ENCODE data around the gene SUMO3.

SUMO3 gene

DNA sequence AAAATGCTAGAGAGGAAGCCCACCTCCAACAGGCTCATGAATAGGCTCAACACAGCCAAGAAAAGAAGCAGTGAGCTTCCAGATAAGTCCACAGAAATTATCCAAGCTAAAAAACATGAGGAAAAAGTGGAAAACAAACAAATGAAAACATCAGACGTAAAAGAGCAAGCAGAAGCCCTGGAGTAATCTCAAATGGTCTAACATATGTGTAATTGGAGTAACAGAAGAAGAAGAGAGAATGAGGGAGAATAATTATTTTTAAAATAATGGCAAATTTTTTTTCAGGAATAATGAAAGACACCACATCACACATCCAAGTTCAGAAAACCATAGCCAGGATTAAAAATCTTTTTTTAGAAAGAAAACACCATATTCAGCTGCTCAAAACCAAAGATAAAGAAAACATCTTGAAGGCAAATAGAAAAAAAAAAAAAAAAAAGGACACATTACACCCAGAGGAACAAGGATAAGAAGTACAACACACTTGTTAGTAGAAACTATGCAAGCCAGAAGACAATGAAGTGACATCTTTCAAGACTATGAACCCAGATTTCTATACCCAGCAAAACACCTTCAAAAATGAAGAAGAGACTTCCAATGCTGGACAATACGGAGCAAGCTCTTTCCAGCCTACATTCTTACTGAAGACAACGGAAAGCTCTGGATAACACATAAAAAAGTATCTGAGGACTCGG lies 10.6 kb upstream of the SUMO3 start:
- no peaks in the 10 kb centered on the region for H3K4me1 ChIP-seq (ENCODE audit: insufficient read depth, low read length)
- no peak overlapping the region for H3K9ac ChIP-seq (ENCODE audit: low read depth, low read length)
- H3K9me3 ChIP-seq (ENCODE audit: control insufficient read depth, insufficient read depth, low read length), result peaks cover 17% of the 10 kb centered on the region
- no peaks in the 10 kb centered on the region for H3K36me3 ChIP-seq (ENCODE audit: insufficient read depth, low read length)

DNA sequence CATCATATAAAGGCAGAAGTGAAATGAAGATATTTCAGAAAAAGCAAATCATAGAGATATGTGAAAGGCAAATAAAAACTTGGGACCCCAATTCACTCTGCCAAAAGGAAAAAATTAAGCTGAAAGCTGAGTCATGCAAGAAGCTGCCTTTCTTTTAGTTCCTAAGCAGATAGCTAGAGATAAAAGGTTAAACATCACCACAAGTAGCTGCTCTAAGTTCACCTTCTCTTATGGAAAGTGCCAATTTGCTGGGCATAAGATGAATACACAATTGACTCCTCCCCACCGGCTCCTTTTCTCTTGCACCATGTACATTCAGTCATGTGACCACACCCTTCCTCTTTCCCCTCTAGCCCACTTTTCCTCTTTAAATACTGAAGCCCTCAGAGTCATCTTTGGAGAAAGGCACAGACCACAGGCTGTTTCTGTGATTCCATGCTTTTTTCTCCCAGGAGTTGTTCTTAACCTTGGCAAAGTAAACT lies 5.4 kb upstream of the SUMO3 start:
- Histone ChIP-seq H3K9ac (ENCODE audit: low read depth, low read length) (no peak overlapping the region), H3K4me1 (ENCODE audit: insufficient read depth, low read length) (no peaks in the 10 kb centered on the region), H3K9me3 (ENCODE audit: control insufficient read depth, insufficient read depth, low read length) (peaks cover 28% of the 10 kb centered on the region), H3K36me3 (ENCODE audit: insufficient read depth, low read length) (no peaks in the 10 kb centered on the region)

DNA sequence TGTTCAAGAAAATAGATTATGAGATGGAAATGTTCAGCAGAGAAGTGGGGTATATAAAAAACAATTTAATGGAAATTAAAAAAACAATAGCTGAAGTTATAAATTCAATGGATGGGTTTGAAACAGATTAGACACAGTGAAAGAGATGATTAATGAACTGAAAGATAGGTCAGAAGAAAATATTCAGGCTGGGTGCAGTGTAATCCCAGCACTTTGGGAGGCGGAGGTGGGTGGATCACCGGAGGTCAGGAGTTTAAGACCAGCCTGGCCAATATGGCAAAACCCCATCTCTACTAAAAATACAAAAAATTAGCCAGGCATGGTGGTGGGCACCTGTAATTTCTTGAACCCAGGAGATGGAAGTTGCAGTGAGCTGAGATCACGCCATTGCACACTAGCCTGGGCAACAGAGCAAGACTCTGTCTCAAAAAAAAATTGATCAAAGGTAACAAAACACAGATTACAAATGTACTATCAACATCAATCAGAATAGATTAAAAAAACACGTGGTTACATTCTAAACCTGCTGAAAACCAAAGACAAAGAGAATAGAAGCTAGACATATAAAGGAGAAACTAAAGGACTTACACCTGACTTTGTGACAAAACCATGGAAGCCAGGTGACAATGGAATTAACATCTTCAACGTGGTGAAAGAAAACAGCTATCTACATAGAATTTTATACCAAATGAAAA lies 4.8 kb upstream of the SUMO3 start:
- H3K9me3 ChIP-seq (ENCODE audit: control insufficient read depth, insufficient read depth, low read length), result peaks cover 26% of the 10 kb centered on the region
- no peaks in the 10 kb centered on the region for H3K36me3 ChIP-seq (ENCODE audit: insufficient read depth, low read length)
- no peak overlapping the region for H3K9ac ChIP-seq (ENCODE audit: low read depth, low read length)
- H3K4me1 ChIP-seq (ENCODE audit: insufficient read depth, low read length), result no peaks in the 10 kb centered on the region

DNA sequence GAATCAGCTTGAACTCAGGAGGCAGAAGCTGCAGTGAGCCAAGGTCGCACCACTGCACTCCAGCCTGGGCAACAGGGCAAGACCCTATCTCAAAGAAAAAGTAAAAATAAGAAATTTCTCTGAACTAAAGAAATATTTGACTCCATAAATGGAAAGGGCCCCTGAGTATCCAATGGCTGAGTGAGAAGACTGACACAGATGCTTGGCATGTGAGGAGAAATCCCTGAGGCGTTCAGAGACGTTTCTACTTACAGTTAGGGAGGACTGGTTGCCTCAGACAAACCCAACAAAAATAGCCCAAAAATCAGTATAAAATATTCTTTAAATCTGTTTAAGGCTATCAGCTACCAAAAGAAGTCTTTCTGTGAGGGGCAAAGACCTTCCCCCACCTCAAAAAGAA lies 3.0 kb upstream of the SUMO3 start:
- Histone ChIP-seq H3K36me3 (ENCODE audit: insufficient read depth, low read length) (no peaks in the 10 kb centered on the region), H3K9me3 (ENCODE audit: control insufficient read depth, insufficient read depth, low read length) (peaks cover 19% of the 10 kb centered on the region), H3K9ac (ENCODE audit: low read depth, low read length) (no peak overlapping the region), H3K4me1 (ENCODE audit: insufficient read depth, low read length) (no peaks in the 10 kb centered on the region)

DNA sequence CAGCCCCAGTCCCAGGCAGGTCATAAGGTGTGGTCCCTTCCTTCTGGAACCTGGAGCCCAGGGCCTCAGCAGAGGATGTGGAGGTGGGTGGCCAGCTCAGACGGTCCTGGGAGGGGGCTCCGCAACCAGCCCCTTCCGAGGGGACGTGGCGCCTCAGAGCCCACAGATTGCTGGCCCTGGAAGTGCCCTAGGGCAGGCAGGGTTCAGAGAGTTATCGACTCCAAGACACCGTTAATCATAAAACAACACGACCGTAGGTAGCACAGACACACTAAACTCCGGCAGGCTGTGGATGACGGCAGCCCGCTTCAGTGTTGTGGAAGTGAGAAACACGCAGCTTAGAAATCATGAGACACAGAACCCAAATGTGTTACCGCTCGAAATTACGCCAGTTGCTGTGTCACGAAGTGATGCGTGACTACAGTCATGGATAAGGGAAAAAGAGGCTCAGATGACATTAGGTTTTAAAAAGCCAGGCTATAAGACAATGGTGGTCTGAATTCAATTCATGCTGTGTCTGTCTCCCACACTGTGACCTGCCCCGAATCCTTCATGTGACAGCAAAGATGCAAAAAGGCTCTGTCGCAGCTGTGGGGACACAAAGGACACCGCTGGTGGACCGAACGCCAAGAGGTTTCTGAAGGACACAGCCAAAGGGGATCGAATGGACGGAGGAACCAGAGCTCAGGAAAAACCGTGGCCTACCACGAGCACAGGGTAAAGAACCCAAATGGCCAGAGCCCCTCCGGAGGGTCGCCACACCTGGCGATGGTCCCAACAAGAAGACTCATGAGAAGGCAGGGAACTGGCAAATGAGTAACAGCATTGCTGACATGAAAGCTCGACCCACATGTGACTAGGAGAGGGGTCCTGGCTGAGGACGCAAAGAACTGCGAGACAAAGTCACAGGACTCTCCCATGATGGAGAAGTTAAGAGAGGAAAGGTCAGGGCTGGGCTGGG lies 1.7 kb upstream of the SUMO3 start:
- H3K36me3 ChIP-seq (ENCODE audit: insufficient read depth, low read length), result no peaks in the 10 kb centered on the region
- no peak overlapping the region for H3K9ac ChIP-seq (ENCODE audit: low read depth, low read length)
- H3K9me3 ChIP-seq (ENCODE audit: control insufficient read depth, insufficient read depth, low read length), result peaks cover 19% of the 10 kb centered on the region
- H3K4me1 ChIP-seq (ENCODE audit: insufficient read depth, low read length), result peaks cover 4% of the 10 kb centered on the region; the same call in 1 of the 2 replicates

DNA sequence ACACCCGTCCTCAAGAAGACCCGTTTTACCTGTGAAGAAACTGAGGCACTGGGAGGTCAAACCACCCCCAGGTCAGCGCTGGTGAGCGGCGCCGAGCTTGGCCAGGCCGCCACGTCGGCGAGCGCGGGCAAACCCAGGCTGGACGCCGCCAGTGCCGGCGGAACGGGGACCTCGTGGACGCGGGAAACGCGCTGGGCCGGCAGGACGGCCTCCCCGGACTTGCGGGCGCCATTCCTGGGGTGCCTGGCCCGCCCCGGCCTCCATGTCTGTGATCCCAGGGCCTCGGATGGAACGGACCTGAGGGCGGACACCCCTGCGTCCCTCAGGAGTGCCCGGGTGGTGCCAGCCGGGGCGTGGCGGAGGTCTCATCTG lies 764 bp upstream of the SUMO3 start:
- Histone ChIP-seq H3K36me3 (ENCODE audit: insufficient read depth, low read length) (no peaks in the 10 kb centered on the region), H3K9ac (ENCODE audit: low read depth, low read length) (peak overlapping the region; percentile 91), H3K9me3 (ENCODE audit: control insufficient read depth, insufficient read depth, low read length) (peaks cover 19% of the 10 kb centered on the region), H3K4me1 (ENCODE audit: insufficient read depth, low read length) (peaks cover 7% of the 10 kb centered on the region; the same call in 1 of the 2 replicates)

DNA sequence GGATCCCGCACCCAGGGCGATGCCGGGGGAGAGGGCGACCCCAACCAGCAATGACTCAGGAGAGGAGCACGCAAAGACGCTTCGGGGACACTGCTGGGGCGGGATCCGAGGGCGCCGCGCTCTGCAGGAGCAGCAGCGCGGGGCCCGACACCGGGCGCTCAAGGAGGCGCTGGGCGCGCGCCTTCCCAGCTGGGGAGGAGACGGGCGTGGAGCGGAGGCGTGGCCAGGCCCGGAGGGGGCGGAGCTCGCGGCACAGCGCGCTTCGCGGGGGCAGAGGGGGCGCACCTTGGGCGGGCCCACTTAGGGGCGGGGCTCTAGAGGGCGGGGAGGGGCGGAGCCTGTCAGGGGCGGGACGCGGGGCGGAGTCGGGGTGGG lies 369 bp downstream of the SUMO3 start:
- Histone ChIP-seq H3K9me3 (ENCODE audit: control insufficient read depth, insufficient read depth, low read length) (peaks cover 12% of the 10 kb centered on the region), H3K4me1 (ENCODE audit: insufficient read depth, low read length) (peaks cover 7% of the 10 kb centered on the region; the same call in 1 of the 2 replicates), H3K9ac (ENCODE audit: low read depth, low read length) (peak overlapping the region; percentile 91), H3K36me3 (ENCODE audit: insufficient read depth, low read length) (no peaks in the 10 kb centered on the region)

DNA sequence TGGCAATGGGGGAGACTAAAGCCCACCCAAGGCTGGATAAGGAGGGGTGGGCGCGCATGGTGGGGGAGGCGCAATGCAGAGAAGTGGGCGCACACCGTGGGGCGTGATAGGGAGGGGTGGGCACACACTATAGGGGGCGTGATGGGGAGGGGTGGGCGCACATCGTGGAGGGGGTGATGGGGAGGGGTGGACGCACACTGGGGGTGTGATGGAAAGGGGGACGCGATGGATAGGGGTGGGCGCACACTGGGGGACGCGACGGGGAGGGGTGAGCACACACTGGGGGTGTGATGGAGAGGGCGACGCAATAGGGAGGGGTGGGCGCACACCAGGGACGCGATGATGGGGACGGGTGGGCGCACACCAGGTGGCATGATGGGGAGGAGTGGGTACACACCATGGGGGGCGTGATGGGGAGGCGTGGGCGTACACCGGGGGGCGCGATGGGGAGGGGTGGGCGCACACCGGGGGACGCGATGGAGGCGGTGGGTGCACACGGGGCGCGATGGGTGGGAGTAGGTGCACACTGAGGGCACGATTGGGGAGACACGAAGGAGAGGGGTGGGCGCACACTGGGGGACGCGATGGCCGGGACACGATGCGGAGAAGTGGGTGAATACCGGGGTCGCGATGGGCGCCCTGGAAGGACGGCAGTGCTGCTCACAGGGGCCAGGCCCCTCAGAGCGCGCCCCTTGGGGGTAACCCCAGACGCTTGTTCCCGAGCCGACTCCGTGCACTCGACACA lies 929 bp downstream of the SUMO3 start:
- Histone ChIP-seq H3K9me3 (ENCODE audit: control insufficient read depth, insufficient read depth, low read length) (peaks cover 12% of the 10 kb centered on the region), H3K9ac (ENCODE audit: low read depth, low read length) (peak overlapping the region; percentile 91), H3K36me3 (ENCODE audit: insufficient read depth, low read length) (no peaks in the 10 kb centered on the region), H3K4me1 (ENCODE audit: insufficient read depth, low read length) (peaks cover 7% of the 10 kb centered on the region; the same call in 1 of the 2 replicates)

DNA sequence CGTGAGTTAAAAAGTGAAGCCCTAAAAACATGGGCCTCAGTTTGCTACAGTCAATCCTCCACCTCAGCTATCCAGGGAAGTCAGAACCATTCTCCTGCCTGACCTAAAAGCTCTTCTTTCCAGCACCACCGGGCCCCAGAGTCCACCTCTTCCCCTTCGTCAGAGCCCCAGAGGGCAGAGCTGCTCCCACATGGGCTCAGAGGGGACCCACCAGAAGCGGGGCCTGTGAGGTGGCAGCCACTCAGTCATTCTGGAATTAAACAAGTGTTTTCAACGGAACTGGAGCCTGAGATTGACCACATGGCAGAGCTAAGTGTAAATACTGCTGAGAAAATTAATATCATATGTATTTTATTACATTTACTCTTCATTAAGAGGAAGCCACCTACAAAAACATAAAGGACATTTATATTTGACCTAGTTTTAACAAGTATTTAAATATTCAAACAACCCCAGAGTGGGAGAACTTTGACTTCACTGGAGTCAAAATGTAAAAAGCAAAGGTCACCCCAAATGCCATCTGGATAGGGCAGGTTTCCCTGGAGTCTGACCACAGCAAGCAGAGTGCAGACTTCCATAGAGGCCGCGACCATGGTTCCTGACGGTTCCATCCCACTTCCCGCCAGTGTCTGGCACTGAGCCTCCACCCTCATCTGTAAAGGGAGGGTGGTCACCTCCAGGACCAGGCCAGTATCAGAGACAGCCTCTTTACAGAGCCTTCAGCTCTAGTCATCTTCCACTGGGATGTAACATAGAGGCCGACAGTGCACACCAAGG lies 1.8 kb downstream of the SUMO3 start:
- no peak overlapping the region for H3K9ac ChIP-seq (ENCODE audit: low read depth, low read length)
- H3K36me3 ChIP-seq (ENCODE audit: insufficient read depth, low read length), result no peaks in the 10 kb centered on the region
- H3K9me3 ChIP-seq (ENCODE audit: control insufficient read depth, insufficient read depth, low read length), result peaks cover 12% of the 10 kb centered on the region
- peaks cover 7% of the 10 kb centered on the region; the same call in 1 of the 2 replicates for H3K4me1 ChIP-seq (ENCODE audit: insufficient read depth, low read length)

DNA sequence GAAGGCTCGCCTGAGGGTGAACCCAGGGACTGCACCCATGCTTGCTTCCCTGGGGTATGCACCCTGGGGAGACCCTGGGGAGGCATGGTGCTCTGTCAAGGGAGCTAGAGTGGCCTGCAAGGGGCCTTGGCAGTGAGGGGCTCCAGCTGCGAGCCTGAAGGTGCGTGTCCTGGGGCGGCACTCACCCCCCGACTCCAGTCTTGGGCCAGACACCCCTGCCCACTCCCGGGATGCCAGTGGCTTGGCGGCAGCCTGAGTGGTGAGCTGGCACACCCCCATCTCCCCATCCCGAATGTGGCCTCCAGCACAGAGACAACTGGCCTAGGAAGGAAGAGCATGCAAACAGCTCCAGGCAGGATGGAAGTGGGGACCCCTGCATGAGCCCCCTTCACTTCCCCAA lies 2.6 kb downstream of the SUMO3 start:
- Histone ChIP-seq H3K4me1 (ENCODE audit: insufficient read depth, low read length) (peaks cover 7% of the 10 kb centered on the region; the same call in 1 of the 2 replicates), H3K36me3 (ENCODE audit: insufficient read depth, low read length) (no peaks in the 10 kb centered on the region), H3K9ac (ENCODE audit: low read depth, low read length) (no peak overlapping the region), H3K9me3 (ENCODE audit: control insufficient read depth, insufficient read depth, low read length) (peaks cover 12% of the 10 kb centered on the region)

DNA sequence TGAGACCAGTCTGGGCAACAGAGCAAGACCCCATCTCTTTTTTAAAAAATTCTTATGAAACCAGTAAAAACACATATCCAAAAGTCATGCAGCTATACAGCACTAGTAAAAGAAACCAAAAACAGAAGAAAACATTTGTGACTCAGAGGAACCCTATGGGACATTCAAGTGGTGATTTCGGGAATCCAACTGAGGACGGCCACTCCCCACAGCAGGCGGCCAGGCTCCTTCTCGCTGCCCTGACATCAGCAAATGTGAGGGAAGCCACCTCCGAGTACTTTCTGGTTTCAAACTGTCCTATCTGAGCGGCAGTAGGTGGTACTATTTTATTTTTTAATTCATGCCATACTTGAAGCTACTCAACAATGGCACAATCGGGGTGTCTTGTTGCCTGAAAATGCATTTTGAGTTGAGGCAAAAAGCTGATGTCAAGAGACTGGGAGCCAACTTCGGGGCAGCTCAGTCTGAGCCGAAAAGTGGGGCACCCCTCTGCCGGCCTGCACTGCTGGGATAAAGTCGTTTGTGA lies 3.3 kb downstream of the SUMO3 start:
- Histone ChIP-seq H3K36me3 (ENCODE audit: insufficient read depth, low read length) (no peaks in the 10 kb centered on the region), H3K4me1 (ENCODE audit: insufficient read depth, low read length) (peaks cover 7% of the 10 kb centered on the region; the same call in 1 of the 2 replicates), H3K9me3 (ENCODE audit: control insufficient read depth, insufficient read depth, low read length) (peaks cover 6% of the 10 kb centered on the region; the same call in 1 of the 2 replicates), H3K9ac (ENCODE audit: low read depth, low read length) (no peak overlapping the region)

DNA sequence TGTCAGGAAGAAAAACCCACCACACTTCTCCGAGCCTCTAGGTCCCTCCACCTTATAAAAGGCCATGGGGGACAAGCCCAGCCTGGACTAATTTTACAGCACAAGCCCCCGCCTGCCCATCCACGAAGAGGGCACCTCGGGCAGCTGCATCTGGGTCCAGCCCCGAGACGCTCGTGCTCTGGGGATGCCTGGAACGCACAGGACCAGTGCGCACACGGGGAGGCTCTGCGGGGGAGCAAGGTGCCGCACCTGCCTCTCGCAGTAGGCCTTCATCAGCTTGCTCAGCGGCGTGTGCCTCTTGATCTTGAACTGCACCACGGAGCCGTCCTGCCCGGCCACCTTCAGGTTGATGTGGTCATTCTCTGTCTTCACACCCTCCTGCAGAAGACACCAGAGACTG lies 4.1 kb downstream of the SUMO3 start:
- no peaks in the 10 kb centered on the region for H3K9me3 ChIP-seq (ENCODE audit: control insufficient read depth, insufficient read depth, low read length)
- peaks cover 7% of the 10 kb centered on the region; the same call in 1 of the 2 replicates for H3K4me1 ChIP-seq (ENCODE audit: insufficient read depth, low read length)
- no peaks in the 10 kb centered on the region for H3K36me3 ChIP-seq (ENCODE audit: insufficient read depth, low read length)
- no peak overlapping the region for H3K9ac ChIP-seq (ENCODE audit: low read depth, low read length)

DNA sequence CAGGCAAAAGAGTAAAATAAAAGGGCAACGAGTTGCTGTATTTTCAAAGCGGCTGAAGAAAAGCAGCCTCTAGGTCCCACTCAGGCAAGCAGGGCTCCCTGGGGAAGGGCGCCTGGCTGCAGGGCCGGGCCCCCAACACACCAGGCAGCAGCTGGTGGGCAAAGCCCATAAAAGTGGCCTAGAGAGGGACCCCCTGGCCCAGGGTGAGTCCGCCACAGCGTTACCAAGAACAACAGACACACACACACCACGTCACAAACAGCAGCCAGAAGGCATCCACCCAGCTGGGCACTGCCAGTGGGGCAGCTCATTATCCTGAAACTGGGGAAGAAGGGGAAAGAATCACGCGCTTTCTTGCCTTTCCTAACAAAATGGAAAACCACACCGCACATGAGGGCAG lies 4.7 kb downstream of the SUMO3 start:
- Histone ChIP-seq H3K9me3 (ENCODE audit: control insufficient read depth, insufficient read depth, low read length) (no peaks in the 10 kb centered on the region), H3K36me3 (ENCODE audit: insufficient read depth, low read length) (no peaks in the 10 kb centered on the region), H3K9ac (ENCODE audit: low read depth, low read length) (no peak overlapping the region), H3K4me1 (ENCODE audit: insufficient read depth, low read length) (peaks cover 7% of the 10 kb centered on the region; the same call in 1 of the 2 replicates)
